OCI-LY3 (cell line): ENCODE results near the gene RPS18.
"Not testable (repeated sequence)": the region's sequence is repeated elsewhere in the genome, so short reads cannot be mapped to it uniquely, and the experiment has no call there.

Experiments used
- H2AFZ ChIP-seq: fragments of 200-600, 300-600 bp; shearing (Covaris generic); 2 replicates; pipeline ENCODE4 v1.6.0; 2014; ENCODE audit warnings: antibody characterized with exemption, low read depth, low read length
- H3K27ac ChIP-seq: fragments of 200-600, 300-600 bp; sonication (generic); 2 replicates; pipeline ENCODE4 v1.5.1; 2014; ENCODE audit warnings: mild to moderate bottlenecking, low read length, moderate library complexity, mixed read lengths
- H3K27me3 ChIP-seq: fragments of 200-600, 300-600 bp; sonication (generic); 2 replicates; pipeline ENCODE4 v1.6.1; 2014; ENCODE audit warnings: low read depth, low read length, mixed read lengths
- H3K36me3 ChIP-seq: fragments of 200-600, 300-600 bp; sonication (generic); replicated peaks from 2 replicates; pipeline ENCODE3; 2014; ENCODE audit warnings: low read depth, low read length, mixed read lengths
- H3K4me1 ChIP-seq: fragments of 300-600, 200-600 bp; sonication (generic); 2 replicates; pipeline ENCODE4 v1.6.1; 2014; ENCODE audit warnings: low read length, mixed read lengths
- H3K4me2 ChIP-seq: fragments of 200-600, 300-600 bp; sonication (generic); 2 replicates; pipeline ENCODE4 v1.6.1; 2014; ENCODE audit warnings: low read length, mixed read lengths
- H3K4me3 ChIP-seq: fragments of 300-600, 200-600 bp; sonication (generic); 2 replicates; pipeline ENCODE4 v1.5.1; 2014; ENCODE audit warnings: antibody characterized with exemption, mild to moderate bottlenecking, low read length, moderate library complexity
- H3K79me2 ChIP-seq: fragments of 300-600, 200-600 bp; shearing (Covaris generic); 2 replicates; pipeline ENCODE4 v1.6.1; 2014; ENCODE audit warnings: mild to moderate bottlenecking, low read length, mixed read lengths
- H3K9ac ChIP-seq: fragments of 300-600, 200-600 bp; shearing (Covaris generic); 2 replicates; pipeline ENCODE4 v1.6.0; 2014; ENCODE audit warnings: mild to moderate bottlenecking, low read length, moderate library complexity
- H3K9me3 ChIP-seq: fragments of 200-600, 300-600 bp; shearing (Covaris generic); 2 replicates; pipeline ENCODE4 v1.6.1; 2014; ENCODE audit warnings: low read length, mixed read lengths; ENCODE audit not compliant: insufficient read depth
- H4K20me1 ChIP-seq: fragments of 200-600, 300-600 bp; sonication (generic); 2 replicates; pipeline ENCODE4 v1.6.1; 2016; ENCODE audit warnings: low read length, mixed read lengths; ENCODE audit not compliant: insufficient read depth
- CTCF ChIP-seq: fragments of 200-600, 300-600 bp; sonication (generic); IDR thresholded peaks from 2 replicates; pipeline ENCODE4 v1.5.1; 2014; ENCODE audit warnings: antibody characterized with exemption, low read length, low read depth
- EZH2phosphoT487 ChIP-seq: fragments of 200-600 bp; shearing (Covaris generic); IDR thresholded peaks from 2 replicates; pipeline ENCODE4 v1.6.1; 2018; ENCODE audit warnings: antibody characterized with exemption, mixed run types, low read depth

Gene RPS18

GRCh38 chr6:33254591-33254990, 17.3 kb upstream of the RPS18 start:
- Histone ChIP-seq H3K9me3 (no peaks in the 10 kb centered on the region), H4K20me1 (no peaks in the 10 kb centered on the region), H3K4me1 (peaks cover 7% of the 10 kb centered on the region), H3K27me3 (no peaks in the 10 kb centered on the region), H3K79me2 (no peaks in the 10 kb centered on the region; the same call in 1 of the 2 replicates), H2AFZ (no peak overlapping the region), H3K9ac (no peak overlapping the region), H3K4me2 (no peak overlapping the region), H3K36me3 (peaks cover 3% of the 10 kb centered on the region), H3K4me3 (no peak overlapping the region), H3K27ac (no peak overlapping the region)
- TF ChIP-seq EZH2phosphoT487 = no peak
- no peak for TF ChIP-seq CTCF

- no peaks in the 10 kb centered on the region for H3K27me3 ChIP-seq
- TF ChIP-seq CTCF = no peak
- TF ChIP-seq EZH2phosphoT487 = no peak
- H3K4me2 ChIP-seq = no peak overlapping the region
- H3K27ac ChIP-seq = no peak overlapping the region
- no peaks in the 10 kb centered on the region for H3K9me3 ChIP-seq
- H3K36me3 ChIP-seq = no peaks in the 10 kb centered on the region
- H4K20me1 ChIP-seq = no peaks in the 10 kb centered on the region
- no peak overlapping the region for H3K9ac ChIP-seq
- H3K4me3 ChIP-seq = no peak overlapping the region
- H3K4me1 ChIP-seq = no peaks in the 10 kb centered on the region
- H3K79me2 ChIP-seq = no peaks in the 10 kb centered on the region
- H2AFZ ChIP-seq = no peak overlapping the region
Measured at GRCh38 chr6:33259032-33259431, 12.8 kb upstream of the RPS18 start.

- not testable (repeated sequence) for H3K27me3 ChIP-seq, H3K4me3 ChIP-seq, H4K20me1 ChIP-seq, H2AFZ ChIP-seq, H3K27ac ChIP-seq, H3K36me3 ChIP-seq, H3K9me3 ChIP-seq, H3K4me1 ChIP-seq, H3K4me2 ChIP-seq, H3K79me2 ChIP-seq, H3K9ac ChIP-seq
Measured at GRCh38 chr6:33262490-33262889, 9.4 kb upstream of the RPS18 start.

GRCh38 chr6:33264015-33264414, 7.9 kb upstream of the RPS18 start:
- no peaks in the 10 kb centered on the region for H3K4me1 ChIP-seq
- H3K36me3 ChIP-seq = no peaks in the 10 kb centered on the region
- TF ChIP-seq CTCF (no peak), EZH2phosphoT487 (no peak)
- H3K9me3 ChIP-seq = no peaks in the 10 kb centered on the region
- H2AFZ ChIP-seq = no peak overlapping the region
- no peak overlapping the region for H3K27ac ChIP-seq
- no peaks in the 10 kb centered on the region for H4K20me1 ChIP-seq
- no peak overlapping the region for H3K4me2 ChIP-seq
- H3K4me3 ChIP-seq = no peak overlapping the region
- H3K9ac ChIP-seq = no peak overlapping the region
- H3K79me2 ChIP-seq = no peaks in the 10 kb centered on the region
- no peaks in the 10 kb centered on the region for H3K27me3 ChIP-seq

- no peak for TF ChIP-seq CTCF
- TF ChIP-seq EZH2phosphoT487 = no peak
- Histone ChIP-seq H3K36me3 (peaks cover 40% of the 10 kb centered on the region), H3K27me3 (no peaks in the 10 kb centered on the region), H3K4me3 (peak overlapping the region; percentile 97), H4K20me1 (peaks cover 33% of the 10 kb centered on the region), H3K79me2 (peaks cover 55% of the 10 kb centered on the region), H3K9me3 (no peaks in the 10 kb centered on the region), H3K27ac (peak overlapping the region; percentile 78), H3K4me1 (peaks cover 35% of the 10 kb centered on the region), H3K9ac (peak overlapping the region; percentile 100), H2AFZ (peak overlapping the region; percentile 99), H3K4me2 (peak overlapping the region; percentile 96)
Measured at GRCh38 chr6:33271117-33271467, 783 bp upstream of the RPS18 start.
